ENCODE data around the gene THBD.

The THBD gene

DNA sequence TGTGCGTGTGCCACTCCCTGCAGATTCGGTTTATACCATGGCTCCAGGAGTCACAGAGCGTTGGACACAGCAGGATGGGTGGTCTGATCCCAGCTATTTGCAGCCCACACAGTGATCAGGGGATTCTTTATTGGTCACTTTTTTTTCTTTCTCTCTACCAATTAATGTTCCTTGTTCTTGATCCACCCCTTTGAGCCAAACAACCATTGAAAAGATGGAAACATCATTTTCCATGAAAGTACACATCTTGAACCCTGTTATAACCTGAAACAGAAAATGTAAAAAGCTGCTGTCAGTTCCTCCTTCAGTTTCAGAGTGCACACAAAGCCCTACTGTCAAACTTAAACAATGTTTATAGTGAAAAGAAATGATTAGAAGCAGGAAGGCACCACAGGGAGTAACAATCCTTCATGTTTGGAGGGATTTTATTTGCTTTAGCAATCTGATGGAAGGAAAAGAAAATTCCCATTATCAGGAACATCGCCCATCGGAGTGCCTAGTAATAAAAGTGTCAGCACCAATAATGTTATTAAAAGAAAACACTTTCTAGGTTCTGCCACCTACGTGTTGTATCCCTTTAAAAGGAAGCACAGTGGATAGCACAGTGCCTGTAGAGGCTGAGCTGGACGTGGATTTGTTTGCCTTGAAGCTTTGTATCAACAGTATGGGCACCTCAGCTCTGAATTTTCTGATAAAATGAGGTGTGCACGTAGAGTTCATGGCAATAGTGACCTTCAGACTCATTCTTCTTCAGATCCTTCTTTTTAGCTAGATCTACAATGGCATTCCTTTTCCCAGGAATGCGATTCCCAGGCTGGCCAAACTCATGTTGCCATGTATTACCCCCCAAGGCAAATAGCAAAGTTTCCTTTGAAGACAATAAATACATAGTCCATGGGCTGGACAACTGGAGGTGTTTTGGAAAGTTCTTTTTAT is 16.1 kb upstream of the THBD start:
- Histone ChIP-seq H3K4me2 (ENCODE audit: low read length) (no peak overlapping the region), H2AFZ (ENCODE audit: low read depth, low read length) (no peak overlapping the region), H3K9ac (ENCODE audit: low read length) (no peak overlapping the region), H4K20me1 (ENCODE audit: insufficient read depth, low read length) (no peaks in the 10 kb centered on the region), H3K79me2 (ENCODE audit: low read length) (no peaks in the 10 kb centered on the region), H3K27ac (ENCODE audit: low read length) (no peak overlapping the region), H3K4me3 (ENCODE audit: low read length) (no peak overlapping the region), H3K9me3 (ENCODE audit: insufficient read depth, low read length) (no peaks in the 10 kb centered on the region), H3K4me1 (ENCODE audit: low read length) (peaks cover 24% of the 10 kb centered on the region), H3K27me3 (ENCODE audit: low read depth, low read length) (no peaks in the 10 kb centered on the region), H3K36me3 (replicated peaks; ENCODE audit: low read depth, low read length) (no peaks in the 10 kb centered on the region)
- TF ChIP-seq, protein P1, sequence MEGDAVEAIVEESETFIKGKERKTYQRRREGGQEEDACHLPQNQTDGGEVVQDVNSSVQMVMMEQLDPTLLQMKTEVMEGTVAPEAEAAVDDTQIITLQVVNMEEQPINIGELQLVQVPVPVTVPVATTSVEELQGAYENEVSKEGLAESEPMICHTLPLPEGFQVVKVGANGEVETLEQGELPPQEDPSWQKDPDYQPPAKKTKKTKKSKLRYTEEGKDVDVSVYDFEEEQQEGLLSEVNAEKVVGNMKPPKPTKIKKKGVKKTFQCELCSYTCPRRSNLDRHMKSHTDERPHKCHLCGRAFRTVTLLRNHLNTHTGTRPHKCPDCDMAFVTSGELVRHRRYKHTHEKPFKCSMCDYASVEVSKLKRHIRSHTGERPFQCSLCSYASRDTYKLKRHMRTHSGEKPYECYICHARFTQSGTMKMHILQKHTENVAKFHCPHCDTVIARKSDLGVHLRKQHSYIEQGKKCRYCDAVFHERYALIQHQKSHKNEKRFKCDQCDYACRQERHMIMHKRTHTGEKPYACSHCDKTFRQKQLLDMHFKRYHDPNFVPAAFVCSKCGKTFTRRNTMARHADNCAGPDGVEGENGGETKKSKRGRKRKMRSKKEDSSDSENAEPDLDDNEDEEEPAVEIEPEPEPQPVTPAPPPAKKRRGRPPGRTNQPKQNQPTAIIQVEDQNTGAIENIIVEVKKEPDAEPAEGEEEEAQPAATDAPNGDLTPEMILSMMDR (IDR thresholded peaks at IDR 0.05; ENCODE audit: low read depth, low read length) = no peak
- no peak for TF ChIP-seq EZH2phosphoT487 (IDR thresholded peaks at IDR 0.05; ENCODE audit: low read depth)

DNA sequence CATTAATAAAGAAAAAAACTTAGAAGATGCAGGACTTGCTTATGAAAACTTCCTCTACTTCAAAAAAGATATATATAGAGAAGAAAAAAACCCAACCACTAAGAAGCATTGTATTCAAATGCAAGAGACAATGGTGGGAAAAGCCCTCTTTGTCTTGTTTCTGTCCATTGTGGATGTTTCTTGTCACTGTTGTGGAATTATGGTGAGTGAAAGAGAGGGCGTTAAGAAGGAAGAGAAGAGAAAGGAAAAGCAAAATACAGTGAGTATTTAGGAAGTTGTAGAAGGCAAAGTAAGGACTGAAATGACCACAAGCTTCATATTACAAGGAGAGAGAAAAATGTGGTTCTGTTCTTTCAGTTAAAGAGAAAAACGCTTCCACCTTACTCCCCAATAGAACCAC is 14.1 kb upstream of the THBD start:
- no peak overlapping the region for H3K27ac ChIP-seq (ENCODE audit: low read length)
- no peak overlapping the region for H3K4me3 ChIP-seq (ENCODE audit: low read length)
- H4K20me1 ChIP-seq (ENCODE audit: insufficient read depth, low read length) = no peaks in the 10 kb centered on the region
- H3K9me3 ChIP-seq (ENCODE audit: insufficient read depth, low read length) = no peaks in the 10 kb centered on the region
- H3K9ac ChIP-seq (ENCODE audit: low read length) = no peak overlapping the region
- no peaks in the 10 kb centered on the region for H3K36me3 ChIP-seq (replicated peaks; ENCODE audit: low read depth, low read length)
- H3K4me2 ChIP-seq (ENCODE audit: low read length) = no peak overlapping the region
- peaks cover 5% of the 10 kb centered on the region; the same call in 1 of the 2 replicates for H3K27me3 ChIP-seq (ENCODE audit: low read depth, low read length)
- no peak for TF ChIP-seq EZH2phosphoT487 (IDR thresholded peaks at IDR 0.05; ENCODE audit: low read depth)
- TF ChIP-seq, protein P1 (IDR thresholded peaks at IDR 0.05; ENCODE audit: low read depth, low read length) = no peak
- H3K4me1 ChIP-seq (ENCODE audit: low read length) = peaks cover 22% of the 10 kb centered on the region
- H2AFZ ChIP-seq (ENCODE audit: low read depth, low read length) = no peak overlapping the region
- H3K79me2 ChIP-seq (ENCODE audit: low read length) = no peaks in the 10 kb centered on the region

DNA sequence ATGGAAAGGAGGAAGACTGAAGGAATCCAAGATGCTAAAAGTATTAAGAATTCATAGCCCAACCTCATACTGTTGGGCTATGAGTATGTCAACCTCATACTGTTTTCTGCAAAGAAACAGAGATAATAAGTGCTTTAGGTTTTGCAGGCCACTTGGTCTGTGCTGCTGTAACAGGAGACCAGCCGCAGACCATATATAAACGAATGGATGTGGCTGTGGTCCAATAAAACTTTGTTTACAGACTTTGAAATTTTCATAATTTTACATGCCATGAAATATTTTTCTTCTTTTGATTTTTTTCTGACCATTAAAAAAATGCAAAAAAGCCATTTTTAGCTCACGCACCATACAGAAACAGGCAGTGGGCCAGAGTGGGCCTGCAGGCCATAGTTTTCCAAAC is 13.7 kb upstream of the THBD start:
- no peaks in the 10 kb centered on the region for H3K9me3 ChIP-seq (ENCODE audit: insufficient read depth, low read length)
- H2AFZ ChIP-seq (ENCODE audit: low read depth, low read length) = no peak overlapping the region
- H3K27ac ChIP-seq (ENCODE audit: low read length) = no peak overlapping the region
- peaks cover 5% of the 10 kb centered on the region; the same call in 1 of the 2 replicates for H3K27me3 ChIP-seq (ENCODE audit: low read depth, low read length)
- no peak overlapping the region for H3K9ac ChIP-seq (ENCODE audit: low read length)
- no peak overlapping the region for H3K4me3 ChIP-seq (ENCODE audit: low read length)
- H3K36me3 ChIP-seq (replicated peaks; ENCODE audit: low read depth, low read length) = no peaks in the 10 kb centered on the region
- H3K4me2 ChIP-seq (ENCODE audit: low read length) = no peak overlapping the region
- H3K4me1 ChIP-seq (ENCODE audit: low read length) = peaks cover 18% of the 10 kb centered on the region
- no peak for TF ChIP-seq EZH2phosphoT487 (IDR thresholded peaks at IDR 0.05; ENCODE audit: low read depth)
- TF ChIP-seq, protein P1 (IDR thresholded peaks at IDR 0.05; ENCODE audit: low read depth, low read length) = no peak
- no peaks in the 10 kb centered on the region for H3K79me2 ChIP-seq (ENCODE audit: low read length)
- no peaks in the 10 kb centered on the region for H4K20me1 ChIP-seq (ENCODE audit: insufficient read depth, low read length)

DNA sequence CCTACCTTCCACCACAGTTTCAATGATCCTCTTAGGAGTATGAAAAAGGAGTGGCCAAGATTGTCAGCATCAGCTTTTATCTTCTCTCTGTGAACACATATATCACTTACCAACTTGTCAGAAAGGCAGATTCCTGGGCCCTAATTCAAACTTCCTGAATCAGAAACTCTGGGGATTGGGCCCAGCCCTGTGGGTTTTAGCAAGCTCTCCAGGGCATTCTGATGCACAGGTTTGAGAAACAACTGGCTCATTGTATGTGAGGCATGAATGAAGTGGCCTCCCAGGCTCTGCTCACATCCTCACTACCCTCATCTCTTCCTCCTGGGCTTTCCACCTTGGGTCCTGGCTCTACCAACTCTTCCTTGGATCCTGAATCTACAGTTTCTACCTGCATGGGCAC is 13.2 kb upstream of the THBD start:
- Histone ChIP-seq H3K4me1 (ENCODE audit: low read length) (peaks cover 15% of the 10 kb centered on the region; the same call in 1 of the 2 replicates), H3K9ac (ENCODE audit: low read length) (no peak overlapping the region)

More for the DNA sequence above, 13.2 kb upstream of the THBD start:
- no peak for TF ChIP-seq EZH2phosphoT487 (IDR thresholded peaks at IDR 0.05; ENCODE audit: low read depth)
- TF ChIP-seq, protein P1 (IDR thresholded peaks at IDR 0.05; ENCODE audit: low read depth, low read length) = no peak
- Histone ChIP-seq H2AFZ (ENCODE audit: low read depth, low read length) (no peak overlapping the region), H4K20me1 (ENCODE audit: insufficient read depth, low read length) (no peaks in the 10 kb centered on the region), H3K4me3 (ENCODE audit: low read length) (no peak overlapping the region), H3K27ac (ENCODE audit: low read length) (no peak overlapping the region), H3K79me2 (ENCODE audit: low read length) (no peaks in the 10 kb centered on the region), H3K27me3 (ENCODE audit: low read depth, low read length) (peaks cover 8% of the 10 kb centered on the region; the same call in 1 of the 2 replicates), H3K36me3 (replicated peaks; ENCODE audit: low read depth, low read length) (no peaks in the 10 kb centered on the region), H3K9me3 (ENCODE audit: insufficient read depth, low read length) (no peaks in the 10 kb centered on the region), H3K4me2 (ENCODE audit: low read length) (no peak overlapping the region)

Data from OCI-LY3 (cell line).